Gastroesophageal sphincter (tissue), 4 donors: ENCODE results near the gene RPS3. TPM values are rescaled to one million over a fixed set of nuclear protein-coding genes. Genes with fewer than 3 reads are reported as not detected.

Experiments
- ATAC-seq: fragments of 150-250 bp; one replicate; pipeline ENCODE4 v1.9.1; 2016; ENCODE audit warnings: mild to moderate bottlenecking, moderate library complexity
- H3K27ac ChIP-seq, 4 donors: fragments of 200-600 bp; sonication (generic) in 3 of 4; 1 replicate in 3 of 4; 2 replicates in 1 of 4; pipeline ENCODE4 v1.5.1; 2016 to 2019
- H3K27me3 ChIP-seq: fragments of 200-600 bp; sonication (generic); one replicate; pipeline ENCODE4 v1.5.1; 2019
- H3K36me3 ChIP-seq, 2 donors: fragments of 200-600 bp; sonication (generic); one replicate each; pipeline ENCODE4 v1.5.1; 2019; ENCODE audit warnings: control low read depth in 1 of 2
- H3K4me1 ChIP-seq, 3 donors: fragments of 200-600 bp; sonication (generic); 1 replicate in 2 of 3; 2 replicates in 1 of 3; pipeline ENCODE4 v1.5.1; 2016 to 2019; ENCODE audit warnings: control low read depth in 2 of 3
- H3K4me3 ChIP-seq, 2 donors: fragments of 200-600 bp; sonication (generic); one replicate each; pipeline ENCODE4 v1.5.1; 2019; ENCODE audit warnings: mild to moderate bottlenecking in 1 of 2, moderate library complexity in 1 of 2
- H3K9me3 ChIP-seq, 3 donors: fragments of 200-600 bp; sonication (generic); one replicate each; pipeline ENCODE4 v1.5.1; 2017 to 2019; ENCODE audit warnings: control low read depth in 2 of 3
- EP300 ChIP-seq: sonication (generic); formaldehyde crosslinking; IDR thresholded peaks from one replicate; pipeline ENCODE4 v1.6.1; 2017; ENCODE audit warnings: antibody characterized with exemption, mild to moderate bottlenecking
- POLR2A ChIP-seq, 2 donors: fragments of 450-650 bp; IDR thresholded peaks; one replicate each; pipeline ENCODE4 v1.6.1; 2017; ENCODE audit warnings: antibody characterized with exemption in 2 of 2, mild to moderate bottlenecking in 2 of 2, moderate library complexity in 1 of 2
- POLR2AphosphoS5 ChIP-seq: sonication (generic); formaldehyde crosslinking; IDR thresholded peaks from one replicate; pipeline ENCODE4 v1.6.1; 2017; ENCODE audit warnings: antibody characterized with exemption
- WGBS, 2 donors: methylation state at CpG; one replicate each; pipeline ENCODE4 v1.1.5; 2018; ENCODE audit warnings: low coverage in 1 of 2; 5-methylcytosine and 5-hydroxymethylcytosine counted together
- total RNA-seq, 4 donors: library from RNA; depleted of rRNA; stranded (reverse); fragments of >200 nt; gene quantifications; one replicate each; pipeline ENCODE4 v1.1.0, GENCODE V29; 2016
- TF ChIP-seq, protein P1 (sequence below), 4 experiments: fragments of 200-600 bp in 2 of 4; fragments of 450-650 bp in 2 of 4; sonication (generic) in 1 of 4; IDR thresholded peaks; one replicate each; pipeline ENCODE4 v1.5.1; 2017 to 2019; ENCODE audit warnings: antibody characterized with exemption in 4 of 4, mild to moderate bottlenecking in 2 of 4, moderate library complexity in 2 of 4

Gene RPS3
- total RNA-seq, 4 donors from 2014 or later: 767 to 1,946 (median 1,260) TPM

DNA sequence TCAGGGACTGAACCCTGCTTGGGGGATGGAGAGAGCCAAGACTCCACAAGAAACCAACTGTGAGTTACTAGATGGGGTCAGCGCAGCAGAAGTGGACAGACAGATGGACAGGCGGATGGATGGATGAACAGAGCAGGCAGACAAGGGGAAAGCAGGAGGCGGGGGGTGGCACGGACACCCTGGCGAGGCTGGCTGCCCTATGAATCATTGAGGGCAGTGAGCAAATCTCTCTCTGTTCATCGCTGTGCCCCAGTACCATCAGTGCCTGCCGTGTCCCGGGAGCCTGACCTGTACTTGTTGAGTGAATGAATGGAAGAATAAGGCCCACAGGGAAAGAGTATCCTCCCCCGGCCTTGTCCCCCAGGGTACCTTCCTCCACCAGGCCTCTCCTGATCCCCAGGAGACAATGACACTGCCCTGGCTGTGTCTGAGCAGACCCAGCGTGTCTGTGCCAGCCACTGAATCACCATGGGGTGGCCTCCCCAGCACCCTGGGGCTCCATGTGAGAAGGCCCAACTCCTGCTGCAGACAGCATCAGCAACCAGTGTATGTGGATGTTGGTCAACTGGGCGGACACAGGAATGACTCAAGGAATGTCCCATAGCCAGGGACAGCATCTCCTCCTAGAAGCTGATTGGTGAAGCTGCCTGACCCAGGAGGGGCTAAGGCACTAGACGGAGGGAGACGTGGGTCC lies 38.8 kb downstream of the RPS3 start:
- 88 to 93% methylated on average over 8 to 10 of the region's 13 CpGs for WGBS, 2 donors
- peaks cover 13% of the 10 kb centered on the region for H3K27me3 ChIP-seq
- H3K36me3 ChIP-seq: peaks cover 0 to 19% of the 10 kb centered on the region in 2 donors
- H3K4me1 ChIP-seq: peaks cover 0 to 11% (median 0%) of the 10 kb centered on the region in 3 donors
- ATAC-seq: no peak
- TF ChIP-seq, protein P1, sequence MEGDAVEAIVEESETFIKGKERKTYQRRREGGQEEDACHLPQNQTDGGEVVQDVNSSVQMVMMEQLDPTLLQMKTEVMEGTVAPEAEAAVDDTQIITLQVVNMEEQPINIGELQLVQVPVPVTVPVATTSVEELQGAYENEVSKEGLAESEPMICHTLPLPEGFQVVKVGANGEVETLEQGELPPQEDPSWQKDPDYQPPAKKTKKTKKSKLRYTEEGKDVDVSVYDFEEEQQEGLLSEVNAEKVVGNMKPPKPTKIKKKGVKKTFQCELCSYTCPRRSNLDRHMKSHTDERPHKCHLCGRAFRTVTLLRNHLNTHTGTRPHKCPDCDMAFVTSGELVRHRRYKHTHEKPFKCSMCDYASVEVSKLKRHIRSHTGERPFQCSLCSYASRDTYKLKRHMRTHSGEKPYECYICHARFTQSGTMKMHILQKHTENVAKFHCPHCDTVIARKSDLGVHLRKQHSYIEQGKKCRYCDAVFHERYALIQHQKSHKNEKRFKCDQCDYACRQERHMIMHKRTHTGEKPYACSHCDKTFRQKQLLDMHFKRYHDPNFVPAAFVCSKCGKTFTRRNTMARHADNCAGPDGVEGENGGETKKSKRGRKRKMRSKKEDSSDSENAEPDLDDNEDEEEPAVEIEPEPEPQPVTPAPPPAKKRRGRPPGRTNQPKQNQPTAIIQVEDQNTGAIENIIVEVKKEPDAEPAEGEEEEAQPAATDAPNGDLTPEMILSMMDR (IDR thresholded peaks at IDR 0.05): no peak
- no peak for TF ChIP-seq EP300
- TF ChIP-seq POLR2A (IDR thresholded peaks at IDR 0.05): no peak
- TF ChIP-seq POLR2AphosphoS5: no peak
- no peak overlapping the region for H3K4me3 ChIP-seq
- H3K9me3 ChIP-seq: no peaks in the 10 kb centered on the region
- no peak overlapping the region for H3K27ac ChIP-seq

DNA sequence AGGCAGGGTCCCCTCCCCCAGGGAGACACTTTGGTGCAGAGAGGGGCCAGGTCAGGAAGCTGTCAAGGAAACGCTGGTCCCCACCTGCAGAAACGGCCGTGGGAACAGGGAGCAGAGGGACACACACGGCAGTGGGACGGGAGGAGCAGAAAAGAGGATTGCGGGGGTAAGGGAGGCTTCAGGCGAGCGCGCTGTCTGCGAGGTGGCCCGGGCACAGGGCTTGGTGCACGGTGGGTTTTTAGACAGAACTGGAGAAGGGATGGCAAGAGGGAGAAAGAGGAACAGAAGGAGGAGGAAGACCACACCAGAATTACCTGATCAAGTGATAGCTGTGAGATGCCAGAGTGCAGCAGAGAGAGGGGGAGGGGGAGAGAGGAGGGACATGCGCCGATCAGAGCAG lies 39.7 kb downstream of the RPS3 start:
- H3K4me1 ChIP-seq: peaks cover 0 to 11% (median 0%) of the 10 kb centered on the region in 3 donors
- WGBS, 2 donors: 65 to 67% methylated on average over 6 to 10 of the region's 14 CpGs
- H3K27me3 ChIP-seq: peaks cover 4% of the 10 kb centered on the region
- no peak for ATAC-seq
- TF ChIP-seq EP300 (no peak), POLR2AphosphoS5 (no peak), POLR2A (IDR thresholded peaks at IDR 0.05) (no peak)
- TF ChIP-seq, protein P1 (IDR thresholded peaks at IDR 0.05): no peak
- H3K9me3 ChIP-seq: no peaks in the 10 kb centered on the region
- peaks cover 0 to 19% of the 10 kb centered on the region in 2 donors for H3K36me3 ChIP-seq
- no peak overlapping the region for H3K27ac ChIP-seq
- no peak overlapping the region for H3K4me3 ChIP-seq

DNA sequence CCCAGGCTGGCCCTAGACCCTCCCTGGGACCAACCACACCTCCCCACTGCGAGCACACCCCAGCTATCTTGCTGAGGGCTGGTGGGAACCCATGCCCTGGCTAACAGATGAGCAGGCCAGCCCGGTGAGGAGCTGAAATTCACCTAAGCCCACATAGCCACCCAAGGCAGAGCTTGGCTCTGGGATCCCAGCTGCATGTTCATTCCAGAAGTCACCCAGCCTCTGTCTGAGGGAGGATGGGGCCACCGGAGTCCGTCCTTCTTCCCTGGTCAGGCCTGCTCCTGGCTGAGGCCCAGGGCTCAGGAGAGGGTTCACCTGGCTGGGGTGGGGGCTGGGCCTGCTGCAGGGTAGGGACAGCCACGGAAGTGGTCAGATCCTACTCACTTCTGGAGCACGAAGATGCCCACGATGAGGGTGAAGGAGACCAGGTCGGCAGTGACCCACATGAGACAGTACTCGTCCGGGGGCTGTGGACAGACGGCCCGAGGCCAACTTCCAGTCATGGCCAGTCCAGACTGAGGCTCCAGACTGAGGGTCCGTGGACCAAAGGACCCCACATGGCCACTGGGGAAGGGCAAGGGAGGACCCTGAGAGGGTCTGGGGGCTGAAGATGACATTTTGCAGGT lies 40.3 kb downstream of the RPS3 start:
- Histone ChIP-seq H3K9me3 (no peaks in the 10 kb centered on the region), H3K4me1 (peaks cover 0 to 11% (median 0%) of the 10 kb centered on the region in 3 donors), H3K27me3 (peaks cover 2% of the 10 kb centered on the region), H3K4me3 (no peak overlapping the region), H3K27ac (no peak overlapping the region), H3K36me3 (peaks cover 0 to 17% of the 10 kb centered on the region in 2 donors)
- 90% methylated on average over 4 of the region's 13 CpGs; no CpG with 5 or more reads in 1 of the 2 donors for WGBS, 2 donors
- TF ChIP-seq POLR2A (IDR thresholded peaks at IDR 0.05) (no peak), POLR2AphosphoS5 (no peak), EP300 (no peak)
- TF ChIP-seq, protein P1 (IDR thresholded peaks at IDR 0.05): no peak
- ATAC-seq: no peak

DNA sequence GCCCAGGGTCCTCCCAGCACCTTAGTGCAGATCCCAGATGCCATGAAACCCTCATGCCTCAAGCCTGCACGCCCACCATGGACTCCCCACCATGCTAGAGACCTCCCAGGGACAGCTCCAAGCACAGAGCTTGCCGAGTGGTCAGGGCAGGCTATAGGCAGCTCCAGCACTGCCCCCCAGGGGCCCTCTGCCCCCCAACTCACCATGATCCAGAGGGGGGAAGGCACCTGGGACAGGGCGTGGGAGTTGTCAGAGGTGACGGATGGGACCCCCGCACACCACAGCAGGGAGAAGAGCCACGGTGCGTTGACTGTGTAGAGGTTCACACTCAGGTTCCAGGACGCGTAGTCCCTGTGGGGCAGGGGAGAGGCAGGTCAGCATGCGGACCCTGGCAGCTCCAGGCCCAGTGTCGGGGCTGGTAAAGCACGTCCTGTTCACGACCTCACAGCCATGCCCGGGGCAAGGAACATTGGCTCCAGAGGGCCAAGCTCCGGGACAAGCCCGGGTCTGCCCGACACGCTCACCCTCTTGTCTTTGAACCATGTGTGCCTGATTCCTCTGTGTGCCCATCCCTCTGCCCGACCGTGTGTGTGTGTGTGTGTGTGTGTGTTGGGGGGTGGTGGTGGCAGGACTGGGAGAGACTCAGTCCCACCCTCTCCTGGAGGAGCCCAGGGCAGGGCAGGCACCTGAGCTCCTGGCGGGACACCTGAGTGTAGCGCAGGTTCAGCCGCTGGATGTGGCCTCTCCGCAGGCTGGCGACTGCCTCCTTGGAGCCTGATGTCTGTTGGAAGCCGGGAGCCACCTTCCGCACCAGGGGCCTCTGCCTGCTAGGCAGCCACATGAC lies 41.9 kb downstream of the RPS3 start:
- no peak for TF ChIP-seq POLR2AphosphoS5
- no peak for TF ChIP-seq EP300
- TF ChIP-seq, protein P1 (IDR thresholded peaks at IDR 0.05): no peak
- 85% methylated on average over 4 of the region's 27 CpGs; no CpG with 5 or more reads in 1 of the 2 donors for WGBS, 2 donors
- Histone ChIP-seq H3K9me3 (no peaks in the 10 kb centered on the region), H3K4me3 (no peak overlapping the region), H3K27ac (no peak overlapping the region), H3K4me1 (peaks cover 0 to 15% (median 0%) of the 10 kb centered on the region in 3 donors), H3K27me3 (peaks cover 4% of the 10 kb centered on the region), H3K36me3 (peaks cover 0 to 7% of the 10 kb centered on the region in 2 donors)
- ATAC-seq: no peak
